Body of pancreas (tissue), 4 donors: ENCODE measurements around the gene PIEZO2.
"Not testable (repeated sequence)": the region's sequence is repeated elsewhere in the genome, so short reads cannot be mapped to it uniquely, and the experiment has no call there.

Source experiments
- CTCF ChIP-seq, 7 experiments: fragments of 450-650 bp in 4 of 7; fragments of 200-600 bp in 3 of 7; sonication (generic) in 3 of 7; IDR thresholded peaks; one replicate each; pipeline ENCODE4 v1.5.1; 2016 to 2019; ENCODE audit warnings: antibody characterized with exemption in 7 of 7
- POLR2A ChIP-seq, 3 donors: fragments of 450-650 bp; IDR thresholded peaks; one replicate each; pipeline ENCODE4 v1.6.1; 2016; ENCODE audit warnings: antibody characterized with exemption in 3 of 3, mild to moderate bottlenecking in 2 of 3

GRCh38 chr18:10626606-10627213 lies 522.7 kb downstream of the PIEZO2 start:
- TF ChIP-seq CTCF, POLR2A (IDR thresholded peaks at IDR 0.05): not testable (repeated sequence)
